Forelimb muscle (tissue), 1 donor: ENCODE results near the gene FGF2. TPM values are rescaled to one million over a fixed set of nuclear protein-coding genes. Genes with fewer than 3 reads are reported as not detected.
"Not testable (repeated sequence)": the region's sequence is repeated elsewhere in the genome, so short reads cannot be mapped to it uniquely, and the experiment has no call there.

Experiments
- DNase-seq: peaks from one replicate; pipeline ENCODE4 v3.0.0-alpha.2; 2013; ENCODE audit warnings: low read depth
- polyA plus RNA-seq: library from polyadenylated mRNA; unstranded; fragments of 120-200 nt; gene quantifications from one replicate; pipeline ENCODE4 v1.2.1, GENCODE V29; 2013; ENCODE audit not compliant: insufficient read length

The FGF2 gene
- polyA plus RNA-seq: 5.8 TPM

- no peak for DNase-seq
Observed at GRCh38 chr4:122826553-122827257, at the start of gene FGF2. TSS of gene FGF2 (plus strand) at chr4:122826831. CDS start at chr4:122827175, 344 bp downstream.

GRCh38 chr4:122776916-122777315 is 49.7 kb upstream of the FGF2 start:
- DNase-seq: no peak

- no peak for DNase-seq
Observed at GRCh38 chr4:122777846-122778673, 48.6 kb upstream of the FGF2 start.

- DNase-seq: peak; percentile 59
Observed at GRCh38 chr4:122781486-122781885, 45.1 kb upstream of the FGF2 start.

GRCh38 chr4:122783301-122784215 is 43.1 kb upstream of the FGF2 start:
- DNase-seq: no peak

GRCh38 chr4:122784261-122784660 is 42.4 kb upstream of the FGF2 start:
- DNase-seq: no peak

- no peak for DNase-seq
Observed at GRCh38 chr4:122785099-122785498, 41.5 kb upstream of the FGF2 start.

- DNase-seq: not testable (repeated sequence)
Observed at GRCh38 chr4:122786296-122786695, 40.3 kb upstream of the FGF2 start.

GRCh38 chr4:122786920-122787319 is 39.7 kb upstream of the FGF2 start:
- not testable (repeated sequence) for DNase-seq

- DNase-seq: no peak
Observed at GRCh38 chr4:122787940-122788339, 38.7 kb upstream of the FGF2 start.

GRCh38 chr4:122788935-122789334 is 37.7 kb upstream of the FGF2 start:
- no peak for DNase-seq

- DNase-seq: no peak
Observed at GRCh38 chr4:122793811-122794210, 32.8 kb upstream of the FGF2 start.

GRCh38 chr4:122796801-122797404 is 29.7 kb upstream of the FGF2 start:
- DNase-seq: no peak

- no peak for DNase-seq
Observed at GRCh38 chr4:122797405-122798094, 29.1 kb upstream of the FGF2 start.

- DNase-seq: peak; percentile 34
Observed at GRCh38 chr4:122798101-122798500, 28.5 kb upstream of the FGF2 start.

- DNase-seq: no peak
Observed at GRCh38 chr4:122798917-122799316, 27.7 kb upstream of the FGF2 start.

GRCh38 chr4:122803788-122804208 is 22.8 kb upstream of the FGF2 start:
- DNase-seq: no peak

GRCh38 chr4:122806981-122807679 is 19.5 kb upstream of the FGF2 start:
- DNase-seq: no peak

- no peak for DNase-seq
Observed at GRCh38 chr4:122810669-122811068, 16.0 kb upstream of the FGF2 start.

GRCh38 chr4:122811781-122812180 is 14.8 kb upstream of the FGF2 start:
- DNase-seq: not testable (repeated sequence)
